Measurements from ENCODE around the gene CD70. TPM values are rescaled to one million over a fixed set of nuclear protein-coding genes. Genes with fewer than 3 reads are reported as not detected.
"Not testable (repeated sequence)": the region's sequence is repeated elsewhere in the genome, so short reads cannot be mapped to it uniquely, and the experiment has no call there.

The CD70 gene
- total RNA-seq, 4 donors from 2014 or later = 2.2 TPM; not detected in 3

- no peaks in the 10 kb centered on the region for H3K9me3 ChIP-seq
- no peak for ATAC-seq
- H3K27ac ChIP-seq = no peak overlapping the region
- no peaks in the 10 kb centered on the region for H3K4me1 ChIP-seq
- no peak overlapping the region for H3K4me3 ChIP-seq
- 59 to 64% methylated on average over 4 to 5 of the region's 5 CpGs for WGBS, 2 donors (ENCODE audit: low coverage in 1 of 2)
- peaks cover 75% of the 10 kb centered on the region for H3K27me3 ChIP-seq
- H3K36me3 ChIP-seq = no peaks in the 10 kb centered on the region
- TF ChIP-seq CTCF (IDR thresholded peaks at IDR 0.05) (no peak), EP300 (IDR thresholded peaks at IDR 0.05) (no peak), POLR2A (IDR thresholded peaks at IDR 0.05) (no peak), POLR2AphosphoS5 (IDR thresholded peaks at IDR 0.05) (no peak)
These were observed 18.0 kb upstream of the CD70 start for GRCh38 chr19:6608940-6609339.

GRCh38 chr19:6608146-6608545 is 17.2 kb upstream of the CD70 start:
- ATAC-seq, H3K36me3 ChIP-seq, H3K4me1 ChIP-seq, H3K9me3 ChIP-seq, H3K27ac ChIP-seq, H3K4me3 ChIP-seq: not testable (repeated sequence)
- WGBS, 2 donors (ENCODE audit: low coverage in 1 of 2) = 84% methylated on average over 9 of the region's 9 CpGs
- H3K27me3 ChIP-seq = peaks cover 71% of the 10 kb centered on the region

- H3K27ac ChIP-seq, ATAC-seq, H3K9me3 ChIP-seq, H3K36me3 ChIP-seq, H3K4me3 ChIP-seq, H3K4me1 ChIP-seq: not testable (repeated sequence)
- 81 to 83% methylated on average over 2 to 6 of the region's 11 CpGs for WGBS, 2 donors (ENCODE audit: low coverage in 1 of 2)
- H3K27me3 ChIP-seq = peaks cover 71% of the 10 kb centered on the region
These were observed 15.5 kb upstream of the CD70 start for GRCh38 chr19:6606276-6607070.

- peaks cover 70% of the 10 kb centered on the region for H3K27me3 ChIP-seq
- TF ChIP-seq POLR2AphosphoS5 (IDR thresholded peaks at IDR 0.05) (no peak), CTCF (IDR thresholded peaks at IDR 0.05) (no peak), EP300 (IDR thresholded peaks at IDR 0.05) (no peak), POLR2A (IDR thresholded peaks at IDR 0.05) (no peak)
These were observed 14.0 kb upstream of the CD70 start for GRCh38 chr19:6604906-6605305.

GRCh38 chr19:6602729-6603114 is 11.8 kb upstream of the CD70 start:
- Histone ChIP-seq H3K27me3 (peaks cover 49% of the 10 kb centered on the region), H3K27ac (no peak overlapping the region), H3K4me1 (no peaks in the 10 kb centered on the region), H3K4me3 (no peak overlapping the region), H3K9me3 (no peaks in the 10 kb centered on the region), H3K36me3 (no peaks in the 10 kb centered on the region)
- WGBS, 2 donors (ENCODE audit: low coverage in 1 of 2) = 52 to 100% methylated on average over 3 to 4 of the region's 5 CpGs
- no peak for ATAC-seq
- no peak for TF ChIP-seq POLR2A (IDR thresholded peaks at IDR 0.05)
- no peak for TF ChIP-seq EP300 (IDR thresholded peaks at IDR 0.05)

More at GRCh38 chr19:6604906-6605305, 14.0 kb upstream of the CD70 start:
- H3K4me3 ChIP-seq = no peak overlapping the region
- 74 to 78% methylated on average over 8 to 11 of the region's 11 CpGs for WGBS, 2 donors (ENCODE audit: low coverage in 1 of 2)
- ATAC-seq = no peak
- no peaks in the 10 kb centered on the region for H3K4me1 ChIP-seq
- no peaks in the 10 kb centered on the region for H3K36me3 ChIP-seq
- H3K27ac ChIP-seq = no peak overlapping the region
- no peaks in the 10 kb centered on the region for H3K9me3 ChIP-seq

GRCh38 chr19:6601537-6602052 is 10.6 kb upstream of the CD70 start:
- 68 to 71% methylated on average over 7 to 14 of the region's 15 CpGs for WGBS, 2 donors (ENCODE audit: low coverage in 1 of 2)
- not testable (repeated sequence) for H3K4me1 ChIP-seq, H3K27ac ChIP-seq, H3K9me3 ChIP-seq, H3K4me3 ChIP-seq, ATAC-seq, H3K36me3 ChIP-seq
- H3K27me3 ChIP-seq = peaks cover 53% of the 10 kb centered on the region

DNA sequence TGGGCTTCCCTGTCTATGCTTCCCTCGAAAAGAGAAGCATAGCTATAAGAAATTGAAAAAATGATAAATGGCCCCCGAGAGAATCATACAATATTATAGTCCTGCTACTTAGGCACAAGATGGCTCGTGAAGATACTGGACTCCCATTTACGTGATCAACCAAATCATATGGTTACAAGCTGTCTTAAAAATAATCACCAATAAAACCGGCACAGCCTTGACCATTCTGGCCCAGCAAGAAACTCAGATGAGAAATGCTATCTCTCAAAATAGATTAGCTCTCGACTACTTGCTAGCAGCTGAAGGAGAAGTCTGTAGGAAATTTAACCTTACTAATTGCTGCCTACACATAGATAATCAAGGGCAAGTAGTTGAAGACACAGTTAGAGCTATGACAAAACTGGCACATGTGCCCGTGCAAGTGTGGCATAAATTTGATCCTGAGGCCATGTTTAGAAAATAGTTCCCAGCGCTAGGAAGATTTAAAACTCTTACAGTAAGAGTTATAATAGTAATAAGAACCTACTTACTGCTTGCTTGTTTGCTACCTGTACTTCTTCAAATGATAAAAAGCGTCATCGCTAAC is 10.1 kb upstream of the CD70 start:
- H3K36me3 ChIP-seq, H3K27ac ChIP-seq, H3K4me3 ChIP-seq, H3K4me1 ChIP-seq, ATAC-seq: not testable (repeated sequence)
- Histone ChIP-seq H3K27me3 (peaks cover 54% of the 10 kb centered on the region), H3K9me3 (peaks cover 0 to 10% (median 0%) of the 10 kb centered on the region in 3 donors)
- 83 to 89% methylated on average over 9 to 10 of the region's 10 CpGs for WGBS, 2 donors (ENCODE audit: low coverage in 1 of 2)
